GM12865 (cell line): ENCODE results near the gene TC2N.
"Not testable (repeated sequence)": the region's sequence is repeated elsewhere in the genome, so short reads cannot be mapped to it uniquely, and the experiment has no call there.

ENCODE experiments used
- DNase-seq: peaks from one replicate; pipeline ENCODE4 v3.0.0; 2010; ENCODE audit warnings: low read depth
- H3K4me3 ChIP-seq: 2 replicates; pipeline ENCODE4 v1.5.1; 2011; ENCODE audit warnings: mild to moderate bottlenecking, low read depth, low read length, control low read depth
- CTCF ChIP-seq: IDR thresholded peaks from 2 replicates; pipeline ENCODE4 v1.5.1; 2011; ENCODE audit warnings: low read length, control low read depth, low read depth, inconsistent platforms; ENCODE audit not compliant: insufficient read depth; ENCODE audit errors: missing control alignments

TC2N gene

GRCh38 chr14:91904483-91904882 is 37.1 kb upstream of the TC2N start:
- no peak for DNase-seq
- no peak overlapping the region for H3K4me3 ChIP-seq
- TF ChIP-seq CTCF: no peak

- DNase-seq: no peak
- no peak for TF ChIP-seq CTCF
- H3K4me3 ChIP-seq: no peak overlapping the region
Observed at GRCh38 chr14:91903070-91903469, 35.7 kb upstream of the TC2N start.

- no peak overlapping the region for H3K4me3 ChIP-seq
- no peak for DNase-seq
- TF ChIP-seq CTCF: no peak
Observed at GRCh38 chr14:91902336-91902735, 35.0 kb upstream of the TC2N start.

GRCh38 chr14:91901449-91902226 is 34.3 kb upstream of the TC2N start:
- DNase-seq: no peak
- H3K4me3 ChIP-seq: no peak overlapping the region
- no peak for TF ChIP-seq CTCF

- DNase-seq: no peak
- no peak overlapping the region for H3K4me3 ChIP-seq
- no peak for TF ChIP-seq CTCF
Observed at GRCh38 chr14:91899806-91900205, 32.5 kb upstream of the TC2N start.

- TF ChIP-seq CTCF: peak; percentile 45
- H3K4me3 ChIP-seq: no peak overlapping the region
- DNase-seq: peak; percentile 42
Observed at GRCh38 chr14:91899213-91899612, 31.9 kb upstream of the TC2N start.

GRCh38 chr14:91898372-91898771 is 31.0 kb upstream of the TC2N start:
- no peak for DNase-seq
- no peak overlapping the region for H3K4me3 ChIP-seq
- no peak for TF ChIP-seq CTCF

- H3K4me3 ChIP-seq, DNase-seq: not testable (repeated sequence)
Observed at GRCh38 chr14:91897716-91898115, 30.4 kb upstream of the TC2N start.
